ENCODE results near the gene HS6ST3.

HS6ST3 gene

GRCh38 chr13:96426167-96426566 lies 336.3 kb downstream of the HS6ST3 start:
- Histone ChIP-seq H4K20me1 (ENCODE audit: insufficient read depth, low read length) (no peaks in the 10 kb centered on the region), H3K4me2 (ENCODE audit: insufficient read depth, low read length) (no peak overlapping the region), H3K79me2 (ENCODE audit: insufficient read depth, low read length) (no peaks in the 10 kb centered on the region), H3K9ac (ENCODE audit: low read depth, low read length) (no peak overlapping the region), H3K4me1 (ENCODE audit: insufficient read depth, low read length) (no peaks in the 10 kb centered on the region), H3K36me3 (ENCODE audit: insufficient read depth, low read length) (no peaks in the 10 kb centered on the region), H3K4me3 (ENCODE audit: low read depth in 1 of 2, low read length in 2 of 2) (no peak overlapping the region), H3K27ac (ENCODE audit: low read length) (no peak overlapping the region), H3K27me3 (ENCODE audit: insufficient read depth, low read length, poor library complexity) (no peaks in the 10 kb centered on the region), H3K9me3 (ENCODE audit: insufficient read depth, low read length, severe bottlenecking) (no peaks in the 10 kb centered on the region), H2AFZ (ENCODE audit: low read depth, low read length) (no peak overlapping the region)
- ATAC-seq (ENCODE audit: insufficient read depth, low read depth), result no peak
- no peak for DNase-seq
- TF ChIP-seq CTCF (IDR thresholded peaks at IDR 0.05; ENCODE audit: borderline replicate concordance, extremely low read depth, low read length, poor library complexity, severe bottlenecking) (no peak), EZH2 (IDR thresholded peaks at IDR 0.05; ENCODE audit: borderline replicate concordance, low read depth, low read length, severe bottlenecking) (no peak)

- H3K79me2 ChIP-seq (ENCODE audit: insufficient read depth, low read length), result no peaks in the 10 kb centered on the region
- ATAC-seq (ENCODE audit: insufficient read depth, low read depth) (no peak), DNase-seq (no peak)
- H3K9me3 ChIP-seq (ENCODE audit: insufficient read depth, low read length, severe bottlenecking), result no peaks in the 10 kb centered on the region
- no peaks in the 10 kb centered on the region for H3K4me1 ChIP-seq (ENCODE audit: insufficient read depth, low read length)
- no peak overlapping the region for H2AFZ ChIP-seq (ENCODE audit: low read depth, low read length)
- H3K4me3 ChIP-seq (ENCODE audit: low read depth in 1 of 2, low read length in 2 of 2), result no peak overlapping the region
- H3K4me2 ChIP-seq (ENCODE audit: insufficient read depth, low read length), result no peak overlapping the region
- H3K27ac ChIP-seq (ENCODE audit: low read length), result no peak overlapping the region
- TF ChIP-seq EZH2 (IDR thresholded peaks at IDR 0.05; ENCODE audit: borderline replicate concordance, low read depth, low read length, severe bottlenecking) (no peak), CTCF (IDR thresholded peaks at IDR 0.05; ENCODE audit: borderline replicate concordance, extremely low read depth, low read length, poor library complexity, severe bottlenecking) (no peak)
- no peaks in the 10 kb centered on the region for H3K27me3 ChIP-seq (ENCODE audit: insufficient read depth, low read length, poor library complexity)
- H3K9ac ChIP-seq (ENCODE audit: low read depth, low read length), result no peak overlapping the region
- H4K20me1 ChIP-seq (ENCODE audit: insufficient read depth, low read length), result no peaks in the 10 kb centered on the region
- H3K36me3 ChIP-seq (ENCODE audit: insufficient read depth, low read length), result no peaks in the 10 kb centered on the region
Observed at GRCh38 chr13:96428911-96429310, 339.0 kb downstream of the HS6ST3 start.

GRCh38 chr13:96431044-96431581 lies 341.2 kb downstream of the HS6ST3 start:
- no peaks in the 10 kb centered on the region for H3K4me1 ChIP-seq (ENCODE audit: insufficient read depth, low read length)
- no peak overlapping the region for H3K9ac ChIP-seq (ENCODE audit: low read depth, low read length)
- TF ChIP-seq CTCF (IDR thresholded peaks at IDR 0.05; ENCODE audit: borderline replicate concordance, extremely low read depth, low read length, poor library complexity, severe bottlenecking), result no peak
- no peak for TF ChIP-seq EZH2 (IDR thresholded peaks at IDR 0.05; ENCODE audit: borderline replicate concordance, low read depth, low read length, severe bottlenecking)
- DNase-seq, result no peak
- H3K79me2 ChIP-seq (ENCODE audit: insufficient read depth, low read length), result no peaks in the 10 kb centered on the region
- ATAC-seq (ENCODE audit: insufficient read depth, low read depth), result no peak
- no peak overlapping the region for H3K27ac ChIP-seq (ENCODE audit: low read length)
- no peaks in the 10 kb centered on the region for H3K36me3 ChIP-seq (ENCODE audit: insufficient read depth, low read length)
- H3K4me3 ChIP-seq (ENCODE audit: low read depth in 1 of 2, low read length in 2 of 2), result no peak overlapping the region
- H3K4me2 ChIP-seq (ENCODE audit: insufficient read depth, low read length), result no peak overlapping the region
- no peaks in the 10 kb centered on the region for H3K9me3 ChIP-seq (ENCODE audit: insufficient read depth, low read length, severe bottlenecking)
- no peaks in the 10 kb centered on the region for H4K20me1 ChIP-seq (ENCODE audit: insufficient read depth, low read length)
- no peaks in the 10 kb centered on the region for H3K27me3 ChIP-seq (ENCODE audit: insufficient read depth, low read length, poor library complexity)
- H2AFZ ChIP-seq (ENCODE audit: low read depth, low read length), result no peak overlapping the region

GRCh38 chr13:96444676-96445075 lies 354.8 kb downstream of the HS6ST3 start:
- H4K20me1 ChIP-seq (ENCODE audit: insufficient read depth, low read length), result no peaks in the 10 kb centered on the region
- ATAC-seq (ENCODE audit: insufficient read depth, low read depth) (no peak), DNase-seq (no peak)
- TF ChIP-seq EZH2 (IDR thresholded peaks at IDR 0.05; ENCODE audit: borderline replicate concordance, low read depth, low read length, severe bottlenecking) (no peak), CTCF (IDR thresholded peaks at IDR 0.05; ENCODE audit: borderline replicate concordance, extremely low read depth, low read length, poor library complexity, severe bottlenecking) (no peak)
- no peak overlapping the region for H2AFZ ChIP-seq (ENCODE audit: low read depth, low read length)
- no peak overlapping the region for H3K4me2 ChIP-seq (ENCODE audit: insufficient read depth, low read length)
- H3K27ac ChIP-seq (ENCODE audit: low read length), result no peak overlapping the region
- H3K4me3 ChIP-seq (ENCODE audit: low read depth in 1 of 2, low read length in 2 of 2), result no peak overlapping the region
- no peaks in the 10 kb centered on the region for H3K36me3 ChIP-seq (ENCODE audit: insufficient read depth, low read length)
- no peak overlapping the region for H3K9ac ChIP-seq (ENCODE audit: low read depth, low read length)
- no peaks in the 10 kb centered on the region for H3K9me3 ChIP-seq (ENCODE audit: insufficient read depth, low read length, severe bottlenecking)
- H3K4me1 ChIP-seq (ENCODE audit: insufficient read depth, low read length), result no peaks in the 10 kb centered on the region
- no peaks in the 10 kb centered on the region for H3K27me3 ChIP-seq (ENCODE audit: insufficient read depth, low read length, poor library complexity)
- no peaks in the 10 kb centered on the region for H3K79me2 ChIP-seq (ENCODE audit: insufficient read depth, low read length)

Data from DND-41 (cell line).